Renal pelvis (tissue), 4 donors: Measurements from ENCODE around the gene TRIO. TPM values are rescaled to one million over a fixed set of nuclear protein-coding genes. Genes with fewer than 3 reads are reported as not detected.
A peak's percentile ranks its signal among the peaks of the same experiment; 100 is the strongest.

Experiments used
- DNase-seq: peaks from one replicate; pipeline ENCODE4 v3.0.0-alpha.2; 2013
- polyA plus RNA-seq, 3 donors: library from polyadenylated mRNA; unstranded; fragments of 120-200 nt; gene quantifications; one replicate each; pipeline ENCODE4 v1.2.1, GENCODE V29; 2013; ENCODE audit not compliant: insufficient read length in 3 of 3

TRIO gene
- polyA plus RNA-seq, 3 donors = 101 to 115 (median 109) TPM

GRCh38 chr5:14322437-14323187 lies 179.5 kb downstream of the TRIO start:
- DNase-seq = no peak

DNA sequence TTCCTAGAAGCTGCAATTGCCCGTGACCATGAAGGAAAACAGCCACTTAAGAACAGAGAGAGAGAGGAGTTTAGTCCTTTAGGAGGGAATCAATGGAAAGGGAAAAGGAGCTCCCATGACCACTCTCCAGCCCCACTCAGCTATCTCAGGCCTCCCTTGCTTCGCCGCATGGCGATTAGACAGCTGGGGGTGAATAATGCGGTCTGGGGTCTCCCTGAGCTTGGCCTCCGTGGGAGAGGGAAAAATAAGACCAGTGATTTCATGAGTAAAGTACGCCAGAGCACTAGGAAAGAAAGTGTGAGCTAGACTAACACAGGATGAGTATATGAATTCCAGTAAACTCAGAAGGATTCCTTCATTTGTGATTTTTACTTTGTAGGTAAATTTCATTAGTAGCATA lies 180.3 kb downstream of the TRIO start:
- DNase-seq = no peak

GRCh38 chr5:14325369-14325768 lies 182.2 kb downstream of the TRIO start:
- DNase-seq = no peak

- DNase-seq = peak; percentile 43
Observed at GRCh38 chr5:14326035-14326903, 183.1 kb downstream of the TRIO start.

DNA sequence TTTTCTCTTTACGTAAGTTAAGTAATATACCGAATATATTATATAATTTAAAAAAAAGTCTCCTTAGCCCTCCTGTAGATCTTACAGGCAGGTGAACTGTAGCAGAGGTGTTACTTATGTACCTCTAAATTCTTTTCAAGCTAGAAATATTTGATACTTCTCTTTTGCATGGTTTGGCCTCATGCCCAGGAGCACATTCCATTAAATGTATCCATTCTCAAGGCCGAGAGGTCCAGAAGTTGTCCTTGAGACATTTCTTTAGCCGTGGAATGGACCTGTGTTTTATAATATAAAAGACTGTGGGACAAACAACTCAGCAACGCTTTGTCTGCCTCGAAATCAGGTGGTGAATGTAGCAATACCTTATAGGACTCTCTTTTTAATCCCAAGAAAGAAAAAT lies 184.5 kb downstream of the TRIO start:
- DNase-seq = no peak

DNA sequence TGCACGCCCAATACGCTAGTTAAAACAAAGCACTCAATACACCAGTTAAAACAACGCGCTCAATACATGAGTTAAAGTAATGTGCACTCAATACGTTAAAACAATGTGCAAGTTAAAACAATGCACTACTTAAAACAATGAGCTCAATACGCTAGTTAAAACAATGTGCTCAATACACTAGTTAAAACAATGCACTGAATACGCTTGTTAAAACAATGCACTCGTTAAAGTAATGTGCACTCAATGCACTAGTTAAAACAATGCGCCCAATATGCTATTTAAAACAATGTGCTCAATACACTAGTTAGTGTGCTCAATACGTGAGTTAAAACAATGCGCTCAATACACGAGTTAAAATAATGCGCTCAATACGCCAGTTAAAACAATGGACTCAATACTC lies 185.0 kb downstream of the TRIO start:
- no peak for DNase-seq

GRCh38 chr5:14330291-14330690 lies 187.1 kb downstream of the TRIO start:
- no peak for DNase-seq

- no peak for DNase-seq
Observed at GRCh38 chr5:14330729-14331385, 187.7 kb downstream of the TRIO start.

- no peak for DNase-seq
Observed at GRCh38 chr5:14331386-14331781, 188.2 kb downstream of the TRIO start.

- DNase-seq = no peak
Observed at GRCh38 chr5:14332038-14332631, 189.0 kb downstream of the TRIO start.

- DNase-seq = no peak
Observed at GRCh38 chr5:14332746-14333145, 189.6 kb downstream of the TRIO start.

- DNase-seq = no peak
Observed at GRCh38 chr5:14337593-14337992, 194.5 kb downstream of the TRIO start.

- DNase-seq = no peak
Observed at GRCh38 chr5:14339468-14339867, 196.3 kb downstream of the TRIO start.

- no peak for DNase-seq
Observed at GRCh38 chr5:14341571-14342230, 198.6 kb downstream of the TRIO start.

DNA sequence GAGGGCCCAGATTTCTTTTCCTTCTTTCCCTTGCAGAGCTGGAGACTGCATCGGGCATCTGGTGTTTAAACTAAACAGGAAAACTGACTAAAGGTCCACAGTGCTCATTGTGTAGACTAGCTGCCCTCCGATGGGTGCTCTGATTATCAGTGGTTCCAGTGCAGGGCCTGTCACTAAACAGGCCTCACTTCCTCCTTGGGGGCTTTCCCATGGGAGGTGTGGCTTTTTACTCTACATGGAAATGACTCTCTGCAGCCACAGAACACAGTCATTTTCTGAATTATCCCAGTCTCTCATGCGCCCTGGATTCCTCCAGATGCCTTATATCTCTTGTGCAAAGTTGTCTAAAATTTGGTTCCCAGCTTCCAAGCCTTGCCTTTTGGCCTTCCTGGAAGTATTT lies 199.2 kb downstream of the TRIO start:
- no peak for DNase-seq

DNA sequence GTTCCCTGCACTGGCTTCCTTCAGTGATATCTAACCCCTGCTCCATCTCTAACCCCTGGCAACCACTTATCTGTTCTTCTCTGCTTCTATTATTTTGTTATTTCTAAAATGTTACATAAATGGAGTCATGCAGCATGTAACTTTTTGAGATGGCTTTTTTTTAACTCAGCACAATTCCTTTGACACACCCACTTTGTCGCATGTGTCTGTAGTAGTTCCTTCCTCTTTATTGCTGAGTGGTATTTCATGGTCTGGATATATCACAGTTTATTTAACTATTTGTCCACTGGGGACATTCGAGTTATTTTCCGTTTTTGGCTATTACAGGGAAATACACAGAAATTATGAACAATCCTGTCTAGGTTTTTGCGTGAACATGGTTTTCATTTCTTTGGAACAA lies 200.2 kb downstream of the TRIO start:
- DNase-seq = no peak

DNA sequence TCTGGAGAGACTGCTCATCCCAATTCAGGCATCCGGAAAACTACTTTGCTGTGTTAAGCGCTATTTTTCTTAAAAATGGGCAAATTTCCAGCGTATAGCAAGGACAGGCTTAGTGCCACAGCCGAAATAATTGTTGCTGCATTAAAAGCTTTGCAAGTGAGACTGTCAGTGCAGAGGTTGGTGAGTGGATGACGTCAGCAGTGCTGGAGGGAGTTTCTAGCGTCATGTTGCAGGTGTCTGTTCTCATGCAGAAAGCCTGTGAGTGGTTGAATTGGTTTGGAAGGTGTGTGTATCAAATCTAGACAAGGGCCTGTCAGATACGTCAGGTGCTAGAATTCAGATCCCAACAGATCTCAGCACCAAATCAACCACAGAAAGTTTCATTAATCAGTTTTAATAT lies 204.4 kb downstream of the TRIO start:
- no peak for DNase-seq

DNA sequence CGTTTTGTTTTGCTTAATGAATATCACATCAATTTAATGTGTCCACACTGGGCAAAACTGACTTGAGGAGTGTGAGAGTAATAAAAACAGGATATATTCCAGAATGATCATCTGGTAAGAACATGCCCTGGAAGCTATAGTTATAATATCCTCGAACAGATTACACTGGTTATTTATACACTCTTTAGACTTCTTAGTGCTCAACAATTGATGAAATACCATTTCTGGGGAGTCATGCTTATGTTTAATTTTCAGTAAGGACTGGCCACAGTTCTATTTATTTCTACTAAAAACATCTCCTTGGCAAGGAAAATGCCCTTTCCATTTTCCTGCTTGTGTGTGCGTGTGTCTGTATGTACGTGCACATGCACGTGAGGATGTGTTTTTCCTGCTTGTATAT lies 205.0 kb downstream of the TRIO start:
- DNase-seq = no peak

DNA sequence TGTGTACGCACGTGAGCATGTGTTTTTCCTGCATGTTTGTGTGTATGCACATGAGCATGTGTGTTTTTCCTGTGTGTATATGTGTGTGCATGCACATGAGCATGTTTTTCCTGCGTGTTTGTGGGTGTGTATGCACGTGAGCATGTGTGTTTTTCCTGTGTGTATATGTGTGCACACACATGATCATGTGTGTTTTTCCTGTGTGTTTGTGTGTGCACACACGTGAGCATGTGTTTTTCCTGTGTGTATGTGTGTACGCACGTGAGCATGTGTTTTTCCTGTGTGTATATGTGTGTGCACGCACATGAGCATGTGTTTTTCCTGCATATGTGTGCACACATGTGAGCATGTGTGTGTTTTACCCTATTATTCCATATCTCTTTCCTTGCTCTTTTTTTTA lies 205.9 kb downstream of the TRIO start:
- DNase-seq = no peak

DNA sequence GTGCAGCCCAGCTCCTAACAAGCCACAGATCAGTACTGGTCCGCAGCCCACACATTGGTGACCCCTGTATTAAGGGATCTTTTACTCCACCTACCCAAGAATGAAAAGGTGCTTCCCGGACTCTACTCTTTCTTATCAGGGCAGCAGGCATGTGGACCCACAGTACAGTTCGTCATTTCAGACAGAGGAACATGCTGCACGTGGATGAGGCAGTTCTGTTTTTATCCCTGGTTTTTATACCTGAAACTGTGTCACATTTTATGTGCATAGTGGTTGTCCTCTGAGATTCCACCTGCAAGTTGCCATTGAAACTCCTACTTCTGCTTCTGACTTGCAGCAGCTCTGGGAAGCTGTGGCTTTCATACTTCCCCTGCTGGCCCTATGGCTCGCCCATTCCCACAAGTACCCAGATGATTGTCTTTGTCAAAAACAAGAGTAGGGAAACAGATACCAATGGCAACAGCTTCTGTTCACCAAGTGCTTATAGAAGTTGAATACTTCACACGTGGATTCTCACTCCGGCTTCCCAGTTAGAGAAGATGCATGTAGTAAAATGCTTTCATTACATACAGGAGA lies 208.0 kb downstream of the TRIO start:
- DNase-seq = no peak
